NCI-H1417 (cell line): ENCODE measurements around the gene MPND.

Experiments
- DNase-seq, 3 experiments: peaks; one replicate each; lab custom pipeline; 2025; lab: John Stamatoyannopoulos, UW

Gene MPND, protein sequence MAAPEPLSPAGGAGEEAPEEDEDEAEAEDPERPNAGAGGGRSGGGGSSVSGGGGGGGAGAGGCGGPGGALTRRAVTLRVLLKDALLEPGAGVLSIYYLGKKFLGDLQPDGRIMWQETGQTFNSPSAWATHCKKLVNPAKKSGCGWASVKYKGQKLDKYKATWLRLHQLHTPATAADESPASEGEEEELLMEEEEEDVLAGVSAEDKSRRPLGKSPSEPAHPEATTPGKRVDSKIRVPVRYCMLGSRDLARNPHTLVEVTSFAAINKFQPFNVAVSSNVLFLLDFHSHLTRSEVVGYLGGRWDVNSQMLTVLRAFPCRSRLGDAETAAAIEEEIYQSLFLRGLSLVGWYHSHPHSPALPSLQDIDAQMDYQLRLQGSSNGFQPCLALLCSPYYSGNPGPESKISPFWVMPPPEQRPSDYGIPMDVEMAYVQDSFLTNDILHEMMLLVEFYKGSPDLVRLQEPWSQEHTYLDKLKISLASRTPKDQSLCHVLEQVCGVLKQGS

DNA sequence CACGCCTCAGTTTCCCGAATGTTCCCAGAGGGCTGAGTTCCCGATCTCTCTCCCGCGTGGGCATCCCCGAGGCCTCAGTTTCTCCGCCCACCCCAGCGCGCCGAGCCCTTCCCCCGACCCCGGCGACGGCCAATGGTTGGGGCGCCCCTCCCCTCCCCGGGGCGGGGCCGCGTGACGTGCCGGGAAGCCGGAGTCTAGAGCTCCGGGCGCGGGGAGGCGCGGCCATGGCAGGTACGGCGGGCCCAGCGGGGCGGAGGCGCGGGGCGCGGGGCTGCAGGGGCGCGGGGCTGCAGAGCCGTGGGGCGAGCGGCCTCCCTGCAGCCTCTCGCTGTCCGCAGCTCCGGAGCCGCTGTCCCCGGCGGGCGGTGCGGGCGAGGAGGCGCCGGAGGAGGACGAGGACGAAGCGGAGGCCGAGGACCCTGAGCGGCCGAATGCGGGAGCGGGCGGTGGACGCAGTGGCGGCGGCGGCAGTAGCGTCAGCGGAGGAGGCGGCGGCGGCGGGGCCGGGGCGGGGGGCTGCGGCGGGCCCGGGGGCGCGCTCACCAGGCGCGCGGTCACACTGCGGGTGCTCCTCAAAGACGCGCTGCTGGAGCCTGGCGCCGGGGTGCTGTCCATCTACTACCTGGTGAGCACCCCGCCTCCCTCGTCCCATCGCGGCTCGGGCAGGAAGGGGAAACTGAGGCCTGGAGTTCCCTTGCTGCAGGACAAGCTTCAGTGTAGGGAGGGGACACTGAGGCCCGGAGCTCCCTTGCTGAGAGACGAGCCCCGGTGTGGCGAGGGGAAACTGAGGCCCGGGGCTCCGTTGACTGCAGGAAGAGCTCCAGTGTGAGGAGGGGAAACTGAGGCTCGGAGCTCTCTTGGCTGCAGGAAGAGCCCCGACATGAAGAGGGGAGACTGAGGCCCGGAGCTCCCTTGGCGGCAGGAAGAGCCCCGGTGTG lies at the start of gene MPND:
Gene MPND (plus strand): TSS at position 193 of the 938 bp plus-strand sequence. CDS start 32 bp downstream, at position 225.
- DNase-seq = peak; percentile 90 to 96 (median 94)

DNA sequence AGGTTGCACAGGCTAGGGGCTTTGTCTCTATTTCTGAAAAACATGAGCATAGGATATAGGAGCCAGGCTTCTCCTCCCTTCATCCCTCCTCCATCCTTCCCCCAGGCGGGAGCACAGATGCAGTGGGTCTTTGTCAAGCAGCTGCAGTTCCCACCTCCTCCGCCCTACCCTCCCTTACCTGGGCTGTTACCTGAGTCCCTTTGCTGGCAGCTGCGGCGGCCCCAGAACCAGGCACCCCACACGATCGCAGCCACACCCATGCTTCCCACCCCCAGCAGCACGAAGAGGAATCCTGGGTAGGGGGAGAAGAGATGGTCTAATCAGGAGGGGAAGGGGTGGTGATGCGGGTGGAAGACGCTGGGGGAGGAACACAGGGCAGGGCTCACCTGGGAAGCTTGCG lies 49.0 kb upstream of the MPND start:
- no peak for DNase-seq

DNA sequence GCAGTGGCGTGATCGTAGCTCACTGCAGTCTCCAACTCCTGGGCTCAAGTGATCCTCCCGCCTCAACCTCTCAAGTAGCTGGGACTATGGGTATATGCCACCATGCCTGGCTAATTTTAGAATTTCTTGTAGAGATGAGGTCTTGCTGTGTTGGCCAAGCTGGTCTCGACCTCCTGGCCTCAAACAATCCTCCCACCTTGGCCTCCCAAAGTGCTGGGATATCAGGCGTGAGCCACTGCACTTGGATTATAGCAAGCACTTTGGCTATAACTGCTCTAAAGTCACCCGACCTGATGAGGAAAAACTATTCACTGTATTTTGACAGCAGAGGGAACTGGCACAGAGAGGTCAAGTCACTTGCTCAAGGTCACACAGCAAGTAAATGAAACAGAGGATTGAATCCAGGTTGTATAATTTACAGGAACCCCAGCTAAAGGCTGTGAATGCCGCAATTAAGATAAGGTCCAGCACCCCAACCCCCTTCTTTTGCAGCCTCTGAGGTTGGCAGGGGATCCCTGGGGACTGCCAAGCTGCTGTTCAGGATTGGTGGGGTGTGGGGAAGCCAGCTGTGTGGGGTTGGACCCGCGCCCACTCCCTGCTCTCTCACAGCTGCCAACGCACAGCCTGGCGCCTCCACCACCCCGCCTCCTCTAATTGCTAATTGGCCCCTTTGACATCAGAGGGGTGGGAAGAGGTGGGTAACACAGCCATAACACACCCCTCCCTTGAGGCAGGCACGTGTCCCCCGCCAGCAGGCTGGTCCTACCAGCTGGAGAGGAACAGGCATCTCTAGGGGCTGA lies 47.2 kb upstream of the MPND start:
- peak in 2 of 3 experiments; percentile 84 to 95 for DNase-seq

DNA sequence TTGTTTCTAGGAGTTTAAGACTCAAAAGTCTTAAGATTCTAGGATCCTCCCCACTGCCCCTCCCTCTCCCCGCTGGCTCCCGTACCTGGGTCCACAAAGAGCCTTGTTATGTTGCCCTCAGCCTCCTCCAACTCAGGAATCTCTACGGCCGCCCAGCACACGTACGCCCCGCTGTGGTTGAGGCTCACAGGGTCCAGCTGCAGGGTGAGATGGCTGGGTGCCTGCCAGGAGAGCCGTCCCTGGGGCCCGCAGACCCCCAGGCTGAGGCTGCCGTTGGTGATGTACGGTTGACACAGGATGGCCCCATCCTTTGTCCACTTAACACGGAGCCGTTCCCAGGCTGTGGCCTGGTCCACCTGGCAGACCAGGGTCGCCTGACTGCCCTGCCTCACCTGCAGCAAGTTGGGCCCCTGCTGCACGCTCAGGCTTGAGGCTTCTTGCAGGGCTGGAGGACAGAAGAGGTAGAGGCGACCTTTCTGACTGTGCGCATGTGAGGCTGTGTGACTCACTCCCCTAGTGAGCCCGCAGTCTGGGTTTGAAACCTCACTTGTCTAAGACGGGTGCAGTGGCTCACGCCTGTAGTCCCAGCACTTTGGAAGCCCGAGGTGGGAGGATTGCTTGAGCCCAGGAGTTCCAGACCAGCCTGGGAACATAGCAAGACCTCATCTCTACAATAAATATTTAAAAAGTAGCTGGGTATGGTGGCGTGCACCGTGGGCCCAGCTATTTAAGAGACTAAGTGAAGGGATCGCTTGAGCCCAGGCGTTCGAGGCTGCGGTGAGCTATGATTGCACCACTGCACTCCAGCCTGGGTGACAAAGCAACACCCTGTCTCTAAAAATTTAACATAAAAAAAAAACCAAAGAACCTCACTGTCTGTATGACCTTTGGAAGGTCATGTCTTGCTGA lies 45.2 kb upstream of the MPND start:
- DNase-seq = no peak

DNA sequence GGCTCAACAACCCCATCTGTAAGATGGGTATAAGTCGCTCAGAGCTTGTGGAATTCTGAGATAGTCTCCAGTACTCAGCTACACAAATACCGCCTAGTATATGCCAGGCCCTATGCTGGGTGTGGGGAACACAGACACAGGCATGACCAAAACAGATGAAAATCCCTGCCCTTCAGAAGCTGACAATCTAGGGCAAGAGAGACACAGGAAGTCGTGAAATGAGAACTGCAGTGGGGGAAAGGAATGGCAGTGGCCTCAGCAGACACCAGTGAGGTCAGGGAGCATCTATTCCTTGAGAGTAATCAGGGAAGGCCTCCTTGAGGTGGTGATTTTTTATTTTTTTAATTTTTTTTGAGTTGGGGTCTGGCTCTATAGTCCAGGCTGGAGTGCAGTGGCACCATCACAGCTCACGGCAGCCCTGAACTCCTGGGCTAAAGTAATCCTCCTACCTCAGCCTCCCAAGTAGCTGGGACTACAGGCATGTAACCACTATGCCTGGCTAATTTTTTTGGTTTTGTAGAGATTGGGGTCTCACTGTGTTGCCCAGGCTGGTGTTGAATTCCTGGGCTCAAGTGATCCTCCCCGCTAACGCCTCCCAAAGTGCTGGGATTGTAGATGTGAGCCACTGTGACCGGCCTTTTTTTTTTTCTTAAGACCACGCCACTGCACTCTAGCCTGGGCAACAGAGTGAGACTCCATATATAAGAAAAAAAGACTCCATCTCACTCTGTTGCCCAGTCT lies 44.4 kb upstream of the MPND start:
- no peak for DNase-seq

DNA sequence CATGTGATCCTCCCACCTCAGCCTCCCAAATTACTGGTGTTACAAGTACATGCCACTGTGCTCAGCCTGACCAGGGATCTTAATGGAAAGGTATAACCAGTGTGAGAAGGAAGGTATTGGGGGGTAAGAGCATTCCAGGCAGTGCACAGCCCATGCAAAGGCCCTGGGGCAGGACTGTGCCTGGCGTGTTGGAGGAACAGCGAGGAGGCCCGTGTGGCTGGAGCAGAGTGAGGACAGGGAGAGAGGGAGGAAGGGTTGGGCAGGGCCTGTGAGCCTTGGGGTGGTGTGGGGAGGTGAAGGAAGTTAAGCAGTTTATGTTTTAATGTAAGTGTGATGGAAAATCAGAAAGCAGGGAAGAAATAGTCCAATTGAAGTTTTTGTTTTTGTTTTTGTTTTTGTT lies 42.8 kb upstream of the MPND start:
- no peak for DNase-seq

DNA sequence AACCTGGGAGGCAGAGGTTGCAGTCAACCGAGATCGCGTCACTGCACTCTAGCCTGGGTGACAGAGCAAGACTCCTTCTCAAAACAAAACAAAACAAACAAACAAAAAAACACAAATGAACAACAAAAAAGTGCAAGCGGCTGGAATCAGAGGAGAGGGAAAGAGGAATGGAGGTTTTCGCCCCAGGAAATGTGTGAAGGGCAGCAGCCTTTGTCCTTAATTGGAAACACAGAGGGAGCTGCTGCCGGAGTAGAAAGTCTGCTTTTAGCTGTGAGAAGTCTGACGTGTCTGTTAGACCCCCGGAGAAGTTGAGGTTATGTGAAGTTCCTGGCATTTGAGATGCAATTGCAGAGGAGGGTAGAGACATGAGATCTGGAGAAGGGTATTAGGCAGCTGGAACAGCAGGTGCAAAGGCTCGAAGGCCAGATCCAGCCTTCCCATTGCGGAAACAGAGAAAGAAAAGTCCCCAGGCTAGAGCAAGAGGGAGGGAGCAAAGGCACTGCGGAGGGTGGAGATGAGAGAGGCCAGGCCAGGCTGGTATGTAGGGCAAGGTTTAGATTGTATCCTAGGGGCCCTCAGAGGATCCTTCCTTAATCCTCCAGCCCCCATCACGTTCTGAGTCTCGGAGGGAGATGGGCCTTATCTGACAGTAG lies 41.6 kb upstream of the MPND start:
- no peak for DNase-seq

DNA sequence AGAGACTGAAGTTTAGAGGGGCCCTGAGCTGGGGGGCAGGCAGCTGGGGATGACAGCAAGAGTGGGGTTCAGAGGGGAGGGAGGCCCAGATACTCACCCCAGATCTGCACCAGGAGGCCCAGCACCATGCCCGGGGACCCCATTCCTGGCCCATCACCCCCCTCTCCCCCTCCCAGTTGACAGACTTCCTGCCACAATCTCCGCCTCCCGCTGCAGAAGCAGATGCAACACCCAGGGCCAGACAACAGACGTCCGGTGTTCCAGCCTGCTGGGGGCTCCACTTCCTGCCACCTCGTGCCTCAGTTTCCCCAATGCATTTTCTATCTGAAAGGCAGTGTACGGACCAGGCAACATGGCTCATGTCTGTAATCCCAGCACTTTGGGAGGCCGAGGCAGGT lies 41.1 kb upstream of the MPND start, which contains the start of gene TMIGD2:
Gene TMIGD2 (minus strand): TSS at position 147 of the 398 bp plus-strand sequence. CDS start 4 bp downstream, at position 143.
- DNase-seq = no peak

DNA sequence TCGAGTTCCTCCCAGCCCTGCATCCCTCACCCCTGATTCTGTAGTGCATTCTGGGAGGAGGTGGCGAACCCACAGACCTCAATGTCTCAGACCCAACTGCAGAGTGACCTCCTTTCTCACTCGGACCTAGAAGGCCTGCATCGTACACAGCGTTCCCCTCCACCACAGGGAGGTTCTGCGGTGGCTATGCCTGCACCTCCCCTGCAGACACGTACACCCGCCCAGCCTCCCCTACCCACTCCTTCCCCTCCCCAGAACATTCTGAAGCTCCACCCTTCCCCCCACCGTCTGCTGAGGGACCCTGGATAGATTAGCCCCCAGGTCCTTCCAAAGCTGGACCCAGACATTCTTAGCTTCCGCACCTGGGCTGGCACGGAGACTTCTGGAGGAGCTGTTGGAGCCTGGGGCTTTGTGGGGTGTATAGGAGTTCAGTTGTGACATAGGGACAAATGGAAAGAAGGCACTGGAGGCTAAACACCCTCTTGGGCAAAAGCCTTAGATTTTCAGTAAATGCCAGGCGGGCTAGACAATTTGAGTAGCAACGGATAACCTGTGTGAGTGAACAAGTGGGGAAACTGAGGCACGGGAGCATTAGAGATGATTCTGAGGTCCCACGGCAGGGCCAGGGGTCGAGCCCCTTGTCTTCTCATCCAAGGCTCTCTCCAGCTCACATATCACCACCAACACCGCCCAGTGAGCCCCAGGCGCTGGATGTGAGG lies 39.4 kb upstream of the MPND start:
- no peak for DNase-seq

DNA sequence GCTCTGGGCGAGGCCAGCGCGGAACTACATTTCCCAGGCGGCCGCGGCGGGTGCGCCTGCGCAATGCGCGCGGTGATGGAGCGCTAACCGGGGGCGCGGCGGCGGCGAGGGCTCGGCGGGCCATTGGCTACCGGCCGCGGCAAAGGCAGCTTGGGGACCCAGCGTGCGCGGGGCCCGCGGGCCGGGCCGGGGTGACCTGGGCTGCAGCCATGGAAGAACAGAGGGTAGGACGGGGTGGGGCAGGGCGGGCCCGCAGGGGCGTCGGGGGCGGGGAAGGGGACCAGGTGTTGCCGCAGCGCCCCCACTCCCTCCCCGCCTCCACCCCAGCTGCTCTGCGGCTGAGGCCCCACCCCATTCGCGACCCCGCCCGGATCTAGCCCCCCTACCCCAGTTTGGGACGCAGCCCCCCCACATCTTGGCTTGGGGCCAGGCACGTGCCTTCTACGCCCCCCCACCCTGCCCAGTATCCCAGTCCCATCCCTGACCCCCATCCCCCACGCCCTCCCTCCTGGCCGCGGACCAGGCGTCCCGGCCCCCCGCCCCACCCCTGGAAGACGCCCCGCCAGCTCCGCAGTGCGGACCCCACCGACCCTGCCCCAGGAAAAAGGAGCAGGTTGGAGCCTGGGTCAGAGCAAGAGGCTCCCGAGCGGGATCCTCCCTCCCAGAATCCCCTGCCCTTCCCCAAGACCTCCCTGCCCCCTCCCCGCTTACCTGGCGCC lies 38.7 kb upstream of the MPND start, which contains the start of gene FSD1:
Gene FSD1 (plus strand): TSS at position 61 of the 719 bp plus-strand sequence. CDS start 149 bp downstream, at position 210.
- DNase-seq = peak; percentile 70 to 86 (median 85)

DNA sequence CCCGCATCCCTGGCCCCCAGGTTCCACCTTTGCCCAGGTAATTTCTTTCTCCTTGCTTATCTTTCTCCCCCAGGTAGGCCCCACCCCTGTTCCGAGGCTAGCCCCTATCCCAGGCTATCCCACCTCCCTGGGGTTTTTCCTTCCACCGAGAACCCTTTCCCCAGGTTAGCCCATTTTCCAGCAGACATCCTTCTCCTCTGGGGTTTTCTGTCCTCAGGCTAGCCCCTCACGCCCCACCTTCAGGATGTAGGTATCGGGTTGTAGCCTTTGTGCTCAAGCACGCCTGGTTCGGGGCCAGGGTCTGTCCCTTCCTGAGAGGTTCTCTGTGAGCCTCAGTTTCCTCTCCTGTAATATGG lies 38.1 kb upstream of the MPND start:
- no peak for DNase-seq

DNA sequence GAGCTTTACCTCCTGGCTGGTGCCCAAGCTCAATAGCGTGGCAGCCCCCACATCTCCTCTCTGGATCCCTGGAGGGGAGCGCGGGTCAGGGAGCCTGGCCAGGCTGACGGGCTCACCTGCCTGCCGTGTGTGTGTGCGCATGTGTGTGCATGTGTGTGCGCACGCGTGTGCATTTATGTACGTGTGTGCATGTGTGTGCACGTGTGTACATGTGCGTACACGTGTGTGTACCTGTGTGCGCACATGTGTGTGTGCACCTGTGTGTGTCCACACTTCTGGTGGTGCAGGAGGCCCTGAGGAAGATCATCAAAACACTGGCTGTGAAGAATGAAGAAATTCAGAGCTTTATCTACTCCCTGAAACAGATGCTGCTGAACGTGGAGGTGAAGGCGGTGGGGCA lies 37.7 kb upstream of the MPND start:
- DNase-seq = no peak

DNA sequence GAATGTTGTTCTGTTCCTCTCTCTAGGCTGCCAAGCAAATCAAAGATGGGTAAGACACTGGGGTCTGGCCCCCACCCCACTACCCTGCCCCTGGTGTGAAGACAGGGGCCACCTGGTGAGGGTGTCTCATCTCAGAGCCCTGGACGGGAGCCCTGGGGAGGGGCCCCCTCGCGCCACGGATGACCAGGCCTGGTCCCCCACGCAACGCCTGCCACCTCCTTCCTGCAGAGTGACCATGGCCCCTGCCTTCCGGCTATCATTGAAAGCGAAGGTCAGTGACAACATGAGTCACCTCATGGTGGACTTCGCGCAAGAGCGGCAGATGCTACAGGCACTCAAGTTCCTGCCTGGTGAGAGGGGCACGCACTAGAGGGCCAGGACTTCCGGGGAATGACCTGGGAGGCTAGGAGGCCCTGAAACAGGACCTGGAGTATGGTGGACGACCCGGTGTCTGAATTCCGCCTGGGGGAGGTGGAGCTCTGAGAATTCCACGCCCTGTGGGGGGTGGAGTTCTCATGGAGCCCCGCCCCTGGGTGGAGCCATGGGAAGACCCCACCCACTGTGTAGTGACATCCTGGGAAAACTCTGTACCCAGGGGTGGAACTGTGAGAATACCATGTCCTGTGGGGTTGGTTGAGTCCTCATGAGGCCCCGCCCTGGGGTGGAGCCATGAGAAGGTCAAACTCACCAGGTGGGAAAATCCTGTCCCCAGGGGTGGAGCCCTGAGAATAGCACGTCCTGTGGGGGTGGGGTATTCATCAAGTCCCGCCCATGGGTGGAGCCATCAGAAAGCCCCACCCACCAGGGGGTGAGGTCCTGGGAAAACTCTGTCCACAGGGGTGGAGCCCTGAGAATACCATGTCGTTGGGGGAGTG lies 32.9 kb upstream of the MPND start:
- peak in 2 of 3 experiments; percentile 9 to 26 for DNase-seq

DNA sequence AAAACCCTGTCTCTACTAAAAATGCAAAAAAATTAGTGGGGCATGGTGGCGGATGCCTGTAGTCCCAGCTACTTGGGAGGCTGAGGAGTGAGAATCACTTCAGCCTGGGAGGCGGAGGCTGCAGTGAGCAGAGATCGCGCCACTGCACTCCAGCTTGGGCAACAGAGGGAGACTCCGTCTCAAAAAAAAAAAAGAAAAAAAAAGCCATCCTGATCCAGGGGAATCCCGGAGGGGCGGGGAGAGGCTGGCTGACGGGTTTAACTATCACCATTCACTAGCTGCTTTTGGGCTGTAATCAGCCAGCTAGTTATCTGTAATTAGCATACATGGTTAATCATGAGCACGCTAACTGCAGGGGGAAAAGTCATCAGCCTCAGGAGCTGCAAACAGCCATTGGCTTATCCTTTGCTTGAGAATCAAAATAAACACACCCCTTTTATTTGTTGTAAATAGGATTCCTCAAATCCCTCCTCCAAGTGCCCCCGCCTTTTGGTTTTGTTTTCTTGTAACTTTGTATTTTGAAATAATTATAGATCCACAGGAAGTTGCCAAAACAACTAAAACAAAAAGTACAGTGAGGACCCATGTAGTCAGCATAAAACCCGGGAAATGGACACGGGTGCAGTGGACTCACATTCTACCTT lies 29.4 kb upstream of the MPND start:
- no peak for DNase-seq

DNA sequence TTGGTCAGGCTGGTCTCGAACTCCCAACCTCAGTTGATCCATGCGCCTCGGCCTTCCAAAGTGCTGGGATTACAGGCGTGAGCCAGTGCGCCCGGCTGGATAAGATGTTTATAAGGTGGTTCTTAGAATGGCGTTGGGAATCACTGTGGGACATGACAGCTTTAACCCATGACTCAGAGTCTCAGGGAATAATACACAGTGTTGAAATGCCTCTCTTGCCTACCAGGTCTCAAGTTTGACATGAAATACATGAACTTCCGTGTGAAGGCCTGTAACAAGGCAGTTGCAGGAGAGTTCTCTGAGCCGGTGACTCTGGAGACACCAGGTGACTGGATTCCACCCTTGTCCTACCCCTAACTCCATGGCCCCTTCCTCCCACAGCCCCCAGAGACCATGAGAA lies 26.4 kb upstream of the MPND start:
- no peak for DNase-seq

DNA sequence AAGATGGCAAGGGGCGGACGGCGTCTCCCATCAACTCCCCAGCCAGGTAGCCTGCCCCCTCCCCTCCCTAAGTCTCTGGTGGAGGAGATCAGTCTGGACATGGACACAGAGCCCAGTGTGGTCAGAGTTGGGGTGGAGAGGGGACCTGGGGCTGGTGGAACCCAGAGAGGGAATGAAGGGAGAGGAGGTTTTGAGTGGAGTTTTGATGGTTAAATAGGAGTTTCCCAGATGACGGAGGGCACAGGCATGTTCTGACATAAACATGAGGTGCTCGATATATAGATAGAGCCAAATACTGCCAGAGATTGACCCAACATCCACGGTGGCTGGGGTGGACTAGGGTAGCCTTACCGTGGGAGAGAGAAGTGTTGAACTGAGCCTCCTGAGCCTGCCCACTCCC lies 24.9 kb upstream of the MPND start:
- DNase-seq = no peak
